Spleen (tissue), 11 donors: ENCODE data around the gene PPP3CA. TPM values are rescaled to one million over a fixed set of nuclear protein-coding genes. Genes with fewer than 3 reads are reported as not detected.

ENCODE experiments used
- DNase-seq: peaks from one replicate; pipeline ENCODE4 v3.0.0-alpha.2; 2020
- H3K27ac ChIP-seq, 8 donors: fragments of 200-600 bp; sonication (generic) in 7 of 8; 1 replicate in 4 of 8; 2 replicates in 4 of 8; pipeline versions ENCODE4 v1.5.0 to v1.8.0; 2016 to 2021; ENCODE audit warnings: inconsistent platforms in 4 of 8, mild to moderate bottlenecking in 4 of 8, moderate library complexity in 1 of 8
- H3K27me3 ChIP-seq, 7 donors: fragments of 200-600 bp; sonication (generic) in 6 of 7; replicated peaks in 1 of 7; 1 replicate in 4 of 7; 2 replicates in 3 of 7; pipeline versions ENCODE4 v1.5.0 to v1.8.0; 2016 to 2021; ENCODE audit warnings: inconsistent platforms in 3 of 7, mild to moderate bottlenecking in 1 of 7
- H3K36me3 ChIP-seq, 6 donors: fragments of 200-600 bp; sonication (generic) in 5 of 6; 1 replicate in 4 of 6; 2 replicates in 2 of 6; pipeline versions ENCODE4 v1.5.0 to v1.8.0; 2016 to 2021; ENCODE audit warnings: inconsistent platforms in 2 of 6
- H3K4me1 ChIP-seq, 6 donors: fragments of 200-600 bp; sonication (generic) in 5 of 6; 1 replicate in 3 of 6; 2 replicates in 3 of 6; pipeline versions ENCODE4 v1.5.0 to v1.8.0; 2016 to 2021; ENCODE audit warnings: inconsistent platforms in 3 of 6
- H3K4me3 ChIP-seq, 8 donors: fragments of 200-600 bp; sonication (generic) in 7 of 8; 1 replicate in 4 of 8; 2 replicates in 4 of 8; pipeline versions ENCODE4 v1.5.0 to v1.8.0; 2016 to 2021; ENCODE audit warnings: inconsistent platforms in 4 of 8, mild to moderate bottlenecking in 4 of 8, moderate library complexity in 2 of 8
- H3K9me3 ChIP-seq, 8 donors: fragments of 200-600 bp; sonication (generic) in 7 of 8; 1 replicate in 4 of 8; 2 replicates in 4 of 8; pipeline versions ENCODE4 v1.5.0 to v1.8.0; 2016 to 2021; ENCODE audit warnings: inconsistent platforms in 4 of 8
- POLR2A ChIP-seq, 3 donors: fragments of 450-650 bp; IDR thresholded peaks; one replicate each; pipeline ENCODE4 v1.5.1; 2017; ENCODE audit warnings: antibody characterized with exemption in 3 of 3, mild to moderate bottlenecking in 1 of 3
- POLR2AphosphoS5 ChIP-seq, 3 donors: sonication (generic); formaldehyde crosslinking; IDR thresholded peaks; one replicate each; pipeline ENCODE4 v1.5.1; 2017; ENCODE audit warnings: antibody characterized with exemption in 3 of 3
- WGBS, 5 donors: extraction: QIAGEN DNeasy Blood & Tissue Kit in 3 of 5; methylation state at CpG; one replicate each; pipeline versions ENCODE4 v1.1.5 to v1.1.7; 2013 to 2018; 5-methylcytosine and 5-hydroxymethylcytosine counted together
- intact Hi-C: fragments of 100-400 bp; cut with DNase I; formaldehyde crosslinking; loops from one replicate; pipeline ENCODE4 v1.15.0; 2023; ENCODE audit warnings: low total_unique reads
- polyA plus RNA-seq, 3 donors: library from polyadenylated mRNA; stranded (reverse); fragments of 200-250 nt; gene quantifications; one replicate each; pipeline ENCODE4 v1.2.1, GENCODE V29; 2013
- total RNA-seq, 7 donors: library from RNA; depleted of rRNA in 3 of 7; stranded (reverse); fragments of >200 nt in 3 of 7; fragmentation: NEBNext Ultra II Directional in 4 of 7; extraction: Animal tissue kit (Norgen Biotek cat#: 25700) in 4 of 7; gene quantifications; one replicate each; pipeline versions ENCODE4 v1.1.0 to v1.2.1, GENCODE V29; 2016 to 2021
- TF ChIP-seq, protein P1 (sequence below), 11 experiments: fragments of 200-600 bp in 7 of 11; fragments of 450-650 bp in 4 of 11; sonication (generic) in 4 of 11; IDR thresholded peaks in 8 of 11; conservative IDR thresholded peaks in 3 of 11; 1 replicate in 7 of 11; 2 replicates in 4 of 11; pipeline versions ENCODE4 v1.4.0 to v1.8.0; 2016 to 2021; ENCODE audit warnings: antibody characterized with exemption in 11 of 11, inconsistent platforms in 4 of 11, mild to moderate bottlenecking in 1 of 11
- donor health status: healthy with polysubstance abuse.
- donor health status: DM: no; HTN: no; CAD: no; lungs with moderate emphysema.
- donor health status: DM: no; HTN: no; CAD: no.
- donor health status: Bipolar disorder and iron deficiency.
- donor health status: healthy.
- donor health status: DM: no; HTN: no; CAD: no.
- donor health status: DM: yes; HTN: yes; CAD: no.

The PPP3CA gene
- total and polyA plus RNA-seq, 10 donors, result 15.5 to 50.0 (median 39.6) TPM

DNA sequence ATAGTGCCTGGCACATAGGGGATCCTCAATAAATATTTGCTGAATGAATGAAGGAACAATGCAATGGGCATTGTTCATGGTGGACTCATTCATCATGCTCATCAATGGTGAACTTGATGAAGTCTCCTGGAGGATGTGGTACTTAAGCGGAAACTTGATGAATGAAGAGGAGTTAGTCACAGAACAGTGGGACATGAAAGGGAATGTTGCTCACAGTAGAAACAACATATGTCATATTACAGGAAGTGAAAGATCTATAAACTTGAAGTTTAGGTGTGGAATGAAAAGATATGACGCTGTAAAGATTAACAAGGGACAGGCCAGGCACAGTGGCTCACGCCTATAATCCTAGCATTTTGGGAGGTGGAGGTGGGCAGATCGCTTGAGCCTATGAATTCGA is 224.1 kb downstream of the PPP3CA start:
- Histone ChIP-seq H3K4me3 (no peak overlapping the region), H3K4me1 (peaks cover 0 to 36% (median 12%) of the 10 kb centered on the region in 6 donors), H3K27ac (no peak overlapping the region), H3K36me3 (no peaks in the 10 kb centered on the region), H3K27me3 (no peaks in the 10 kb centered on the region), H3K9me3 (no peaks in the 10 kb centered on the region)
- intact Hi-C loops, result no loop called here
- no peak for DNase-seq
- TF ChIP-seq, protein P1, sequence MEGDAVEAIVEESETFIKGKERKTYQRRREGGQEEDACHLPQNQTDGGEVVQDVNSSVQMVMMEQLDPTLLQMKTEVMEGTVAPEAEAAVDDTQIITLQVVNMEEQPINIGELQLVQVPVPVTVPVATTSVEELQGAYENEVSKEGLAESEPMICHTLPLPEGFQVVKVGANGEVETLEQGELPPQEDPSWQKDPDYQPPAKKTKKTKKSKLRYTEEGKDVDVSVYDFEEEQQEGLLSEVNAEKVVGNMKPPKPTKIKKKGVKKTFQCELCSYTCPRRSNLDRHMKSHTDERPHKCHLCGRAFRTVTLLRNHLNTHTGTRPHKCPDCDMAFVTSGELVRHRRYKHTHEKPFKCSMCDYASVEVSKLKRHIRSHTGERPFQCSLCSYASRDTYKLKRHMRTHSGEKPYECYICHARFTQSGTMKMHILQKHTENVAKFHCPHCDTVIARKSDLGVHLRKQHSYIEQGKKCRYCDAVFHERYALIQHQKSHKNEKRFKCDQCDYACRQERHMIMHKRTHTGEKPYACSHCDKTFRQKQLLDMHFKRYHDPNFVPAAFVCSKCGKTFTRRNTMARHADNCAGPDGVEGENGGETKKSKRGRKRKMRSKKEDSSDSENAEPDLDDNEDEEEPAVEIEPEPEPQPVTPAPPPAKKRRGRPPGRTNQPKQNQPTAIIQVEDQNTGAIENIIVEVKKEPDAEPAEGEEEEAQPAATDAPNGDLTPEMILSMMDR (IDR thresholded peaks at IDR 0.05 in 8 of 11, conservative IDR thresholded peaks at IDR 0.05 in 3 of 11), result no peak
- TF ChIP-seq POLR2A (IDR thresholded peaks at IDR 0.05), result no peak
- 91 to 95% (median 93%) methylated on average over 5 of the region's 5 CpGs for WGBS, 5 donors

DNA sequence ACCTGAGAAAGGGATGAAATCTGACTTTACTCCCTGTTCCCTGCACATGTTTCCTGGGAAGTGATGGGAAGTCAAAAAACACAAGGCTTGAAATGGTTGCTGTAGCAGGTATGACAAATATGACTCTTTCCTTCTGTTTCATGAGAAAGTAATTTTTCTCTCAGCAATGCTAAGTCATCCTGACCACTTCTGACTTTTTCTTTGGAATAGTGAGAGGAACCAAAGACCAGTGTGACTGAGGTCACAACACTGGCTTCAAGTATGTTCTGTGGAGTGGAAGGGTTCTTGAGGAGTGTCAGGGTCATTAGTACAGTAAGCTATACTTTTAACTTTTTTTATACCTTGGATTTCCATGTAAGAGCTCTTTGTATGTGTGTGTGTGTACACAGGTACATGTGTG is 225.3 kb downstream of the PPP3CA start:
- no peaks in the 10 kb centered on the region for H3K27me3 ChIP-seq
- intact Hi-C loops, result no loop called here
- H3K36me3 ChIP-seq, result no peaks in the 10 kb centered on the region
- TF ChIP-seq POLR2AphosphoS5 (IDR thresholded peaks at IDR 0.05), result no peak
- TF ChIP-seq, protein P1 (IDR thresholded peaks at IDR 0.05 in 8 of 11, conservative IDR thresholded peaks at IDR 0.05 in 3 of 11), result no peak
- TF ChIP-seq POLR2A (IDR thresholded peaks at IDR 0.05), result no peak
- DNase-seq, result no peak
- H3K27ac ChIP-seq, result no peak overlapping the region
- H3K4me3 ChIP-seq, result no peak overlapping the region
- no peaks in the 10 kb centered on the region for H3K9me3 ChIP-seq
- H3K4me1 ChIP-seq, result peaks cover 0 to 24% (median 2%) of the 10 kb centered on the region in 6 donors

DNA sequence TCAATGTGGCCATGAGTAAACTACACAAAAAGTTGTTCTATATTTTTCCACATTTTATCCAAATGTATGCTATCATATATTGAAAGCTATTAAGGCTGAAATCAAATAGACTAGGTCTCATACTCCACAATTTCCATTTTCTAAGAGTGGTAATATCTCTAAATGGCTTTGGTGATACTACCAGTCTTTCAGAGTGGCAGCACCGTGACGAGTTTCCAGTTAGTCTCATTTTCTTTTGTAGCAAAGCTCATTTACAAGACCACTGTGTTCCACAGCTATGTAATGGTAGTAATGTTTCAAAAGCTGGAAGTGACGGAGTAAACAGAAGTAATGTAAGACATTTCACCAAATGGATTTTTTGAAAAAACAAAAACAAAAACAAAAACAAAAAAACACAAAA is 228.2 kb downstream of the PPP3CA start:
- TF ChIP-seq POLR2AphosphoS5 (IDR thresholded peaks at IDR 0.05) (no peak), POLR2A (IDR thresholded peaks at IDR 0.05) (no peak)
- TF ChIP-seq, protein P1 (IDR thresholded peaks at IDR 0.05 in 8 of 11, conservative IDR thresholded peaks at IDR 0.05 in 3 of 11), result no peak
- Histone ChIP-seq H3K4me3 (no peak overlapping the region), H3K27me3 (no peaks in the 10 kb centered on the region), H3K36me3 (no peaks in the 10 kb centered on the region), H3K9me3 (no peaks in the 10 kb centered on the region), H3K27ac (no peak overlapping the region), H3K4me1 (no peaks in the 10 kb centered on the region)
- intact Hi-C loops, result no loop called here
- no peak for DNase-seq
- 94 to 99% (median 97%) methylated on average over 3 of the region's 3 CpGs for WGBS, 5 donors

DNA sequence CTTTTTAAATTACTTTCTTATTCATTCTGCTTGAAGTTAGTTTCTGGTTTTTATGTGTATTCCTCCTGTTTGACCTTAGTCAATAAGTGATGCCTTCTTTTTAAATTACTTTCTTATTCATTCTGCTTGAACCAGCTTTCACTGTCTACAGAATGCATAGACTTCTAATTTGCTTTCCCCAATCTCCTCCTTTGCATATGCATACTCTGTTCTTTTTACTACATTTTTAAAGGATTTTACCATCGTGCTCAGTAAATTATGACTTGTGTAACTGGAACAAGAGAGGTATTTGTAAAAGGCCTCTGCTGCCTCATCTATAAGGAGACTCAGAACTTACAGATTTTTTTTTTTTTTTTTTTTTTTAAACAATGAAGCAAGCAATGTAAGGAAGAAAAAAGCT is 228.7 kb downstream of the PPP3CA start:
- TF ChIP-seq, protein P1 (IDR thresholded peaks at IDR 0.05 in 8 of 11, conservative IDR thresholded peaks at IDR 0.05 in 3 of 11), result no peak
- TF ChIP-seq POLR2A (IDR thresholded peaks at IDR 0.05), result no peak
- TF ChIP-seq POLR2AphosphoS5 (IDR thresholded peaks at IDR 0.05), result no peak
- Histone ChIP-seq H3K9me3 (no peaks in the 10 kb centered on the region), H3K27me3 (no peaks in the 10 kb centered on the region), H3K4me3 (no peak overlapping the region), H3K27ac (no peak overlapping the region), H3K4me1 (no peaks in the 10 kb centered on the region), H3K36me3 (no peaks in the 10 kb centered on the region)
- WGBS, 5 donors, result 75 to 98% (median 91%) methylated on average over 1 of the region's 1 CpG
- intact Hi-C loops, result no loop called here
- no peak for DNase-seq
